Measurements from ENCODE around the gene SCAANT1.

The SCAANT1 gene

GRCh38 chr3:63892773-63893352 is 19.3 kb downstream of the SCAANT1 start:
- Histone ChIP-seq H3K27me3 (ENCODE audit: control insufficient read depth, insufficient read depth, low read length) (no peaks in the 10 kb centered on the region), H3K27ac (no peak overlapping the region), H3K4me1 (peaks cover 5% of the 10 kb centered on the region), H3K36me3 (ENCODE audit: control insufficient read depth, insufficient read depth, low read length) (no peaks in the 10 kb centered on the region), H3K4me2 (ENCODE audit: low read length) (no peak overlapping the region), H2AFZ (no peak overlapping the region), H3K79me2 (peaks cover 7% of the 10 kb centered on the region), H3K9ac (no peak overlapping the region), H3K4me3 (ENCODE audit: low read depth, low read length) (no peak overlapping the region), H3K9me3 (ENCODE audit: control insufficient read depth, low read length) (no peaks in the 10 kb centered on the region)
- no peak for TF ChIP-seq CTCF (IDR thresholded peaks at IDR 0.05)

- H3K27ac ChIP-seq: no peak overlapping the region
- TF ChIP-seq CTCF (IDR thresholded peaks at IDR 0.05): no peak
- no peaks in the 10 kb centered on the region for H3K36me3 ChIP-seq (ENCODE audit: control insufficient read depth, insufficient read depth, low read length)
- H3K4me3 ChIP-seq (ENCODE audit: low read depth, low read length): no peak overlapping the region
- no peaks in the 10 kb centered on the region for H3K4me1 ChIP-seq
- H3K79me2 ChIP-seq: peaks cover 9% of the 10 kb centered on the region
- no peak overlapping the region for H3K4me2 ChIP-seq (ENCODE audit: low read length)
- no peaks in the 10 kb centered on the region for H3K9me3 ChIP-seq (ENCODE audit: control insufficient read depth, low read length)
- no peaks in the 10 kb centered on the region for H3K27me3 ChIP-seq (ENCODE audit: control insufficient read depth, insufficient read depth, low read length)
- H3K9ac ChIP-seq: no peak overlapping the region
- H2AFZ ChIP-seq: no peak overlapping the region
Measured at GRCh38 chr3:63891518-63891917, 20.7 kb downstream of the SCAANT1 start.

GRCh38 chr3:63886858-63887257 is 25.3 kb downstream of the SCAANT1 start:
- Histone ChIP-seq H3K27ac (no peak overlapping the region), H3K4me3 (ENCODE audit: low read depth, low read length) (no peak overlapping the region), H3K4me2 (ENCODE audit: low read length) (no peak overlapping the region), H3K79me2 (peaks cover 9% of the 10 kb centered on the region), H3K4me1 (no peaks in the 10 kb centered on the region), H3K27me3 (ENCODE audit: control insufficient read depth, insufficient read depth, low read length) (no peaks in the 10 kb centered on the region), H3K9ac (no peak overlapping the region), H3K9me3 (ENCODE audit: control insufficient read depth, low read length) (no peaks in the 10 kb centered on the region), H3K36me3 (ENCODE audit: control insufficient read depth, insufficient read depth, low read length) (no peaks in the 10 kb centered on the region), H2AFZ (no peak overlapping the region)
- TF ChIP-seq CTCF (IDR thresholded peaks at IDR 0.05): no peak

- no peak overlapping the region for H2AFZ ChIP-seq
- H3K27me3 ChIP-seq (ENCODE audit: control insufficient read depth, insufficient read depth, low read length): no peaks in the 10 kb centered on the region
- no peaks in the 10 kb centered on the region for H3K9me3 ChIP-seq (ENCODE audit: control insufficient read depth, low read length)
- H3K4me2 ChIP-seq (ENCODE audit: low read length): no peak overlapping the region
- no peak for TF ChIP-seq CTCF (IDR thresholded peaks at IDR 0.05)
- H3K4me1 ChIP-seq: peaks cover 13% of the 10 kb centered on the region
- no peak overlapping the region for H3K9ac ChIP-seq
- H3K36me3 ChIP-seq (ENCODE audit: control insufficient read depth, insufficient read depth, low read length): no peaks in the 10 kb centered on the region
- H3K4me3 ChIP-seq (ENCODE audit: low read depth, low read length): no peak overlapping the region
- H3K27ac ChIP-seq: no peak overlapping the region
- H3K79me2 ChIP-seq: peaks cover 19% of the 10 kb centered on the region
Measured at GRCh38 chr3:63880653-63881052, 31.5 kb downstream of the SCAANT1 start.

- no peak overlapping the region for H3K27ac ChIP-seq
- H3K27me3 ChIP-seq (ENCODE audit: control insufficient read depth, insufficient read depth, low read length): no peaks in the 10 kb centered on the region
- H3K9ac ChIP-seq: no peak overlapping the region
- H3K36me3 ChIP-seq (ENCODE audit: control insufficient read depth, insufficient read depth, low read length): no peaks in the 10 kb centered on the region
- no peak for TF ChIP-seq CTCF (IDR thresholded peaks at IDR 0.05)
- H3K9me3 ChIP-seq (ENCODE audit: control insufficient read depth, low read length): no peaks in the 10 kb centered on the region
- H3K79me2 ChIP-seq: peaks cover 24% of the 10 kb centered on the region
- H3K4me2 ChIP-seq (ENCODE audit: low read length): no peak overlapping the region
- H2AFZ ChIP-seq: no peak overlapping the region
- H3K4me1 ChIP-seq: peaks cover 18% of the 10 kb centered on the region
- H3K4me3 ChIP-seq (ENCODE audit: low read depth, low read length): no peak overlapping the region
Measured at GRCh38 chr3:63878394-63879060, 33.7 kb downstream of the SCAANT1 start.

All from parathyroid adenoma (tissue), 2 donors.